CD4-positive, alpha-beta T cell treated with Interleukin-15 for 4 hours (primary cell): ENCODE results near the gene IRGC.
"Not testable (repeated sequence)": the region's sequence is repeated elsewhere in the genome, so short reads cannot be mapped to it uniquely, and the experiment has no call there.

Experiments used
- DNase-seq: peaks from one replicate; pipeline ENCODE4 v3.0.0-alpha.2; 2020; ENCODE audit warnings: low spot score

IRGC gene, protein sequence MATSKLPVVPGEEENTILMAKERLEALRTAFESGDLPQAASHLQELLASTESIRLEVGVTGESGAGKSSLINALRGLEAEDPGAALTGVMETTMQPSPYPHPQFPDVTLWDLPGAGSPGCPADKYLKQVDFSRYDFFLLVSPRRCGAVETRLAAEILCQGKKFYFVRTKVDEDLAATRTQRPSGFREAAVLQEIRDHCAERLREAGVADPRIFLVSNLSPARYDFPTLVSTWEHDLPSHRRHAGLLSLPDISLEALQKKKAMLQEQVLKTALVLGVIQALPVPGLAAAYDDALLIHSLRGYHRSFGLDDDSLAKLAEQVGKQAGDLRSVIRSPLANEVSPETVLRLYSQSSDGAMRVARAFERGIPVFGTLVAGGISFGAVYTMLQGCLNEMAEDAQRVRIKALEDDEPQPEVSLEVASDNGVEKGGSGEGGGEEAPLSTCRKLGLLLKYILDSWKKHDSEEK

GRCh38 chr19:43715776-43716175 lies at the start of gene IRGC:
TSS of gene IRGC (plus strand) at chr19:43716076. CDS start at chr19:43718559, 2,483 bp downstream.
- no peak for DNase-seq

- no peak for DNase-seq
Measured at GRCh38 chr19:43667126-43667875, 48.6 kb upstream of the IRGC start.

- no peak for DNase-seq
Measured at GRCh38 chr19:43667876-43668405, 47.9 kb upstream of the IRGC start.

- peak; percentile 96 for DNase-seq
Measured at GRCh38 chr19:43668406-43669109, 47.3 kb upstream of the IRGC start.

- DNase-seq = no peak
Measured at GRCh38 chr19:43672061-43672679, 43.7 kb upstream of the IRGC start.

DNA sequence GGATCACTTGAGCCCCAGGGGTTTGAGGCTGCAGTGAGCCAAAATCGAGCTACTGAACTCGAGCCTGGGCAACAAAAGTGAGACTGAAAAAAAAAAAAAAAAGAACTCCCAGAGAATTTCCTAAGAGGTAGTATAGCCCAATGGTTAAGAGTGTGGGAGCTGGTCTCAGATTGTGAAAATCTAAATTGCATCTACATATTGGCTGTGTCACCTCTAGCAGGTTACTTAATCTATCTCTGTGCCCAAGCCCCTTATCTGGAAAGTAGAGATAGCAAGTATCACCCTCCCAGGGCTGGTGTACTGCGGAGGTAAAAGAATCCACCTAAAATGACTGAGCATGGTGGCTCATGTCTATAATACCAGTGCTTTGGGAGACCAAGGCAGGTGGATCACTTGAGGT lies 42.2 kb upstream of the IRGC start:
- DNase-seq = no peak

DNA sequence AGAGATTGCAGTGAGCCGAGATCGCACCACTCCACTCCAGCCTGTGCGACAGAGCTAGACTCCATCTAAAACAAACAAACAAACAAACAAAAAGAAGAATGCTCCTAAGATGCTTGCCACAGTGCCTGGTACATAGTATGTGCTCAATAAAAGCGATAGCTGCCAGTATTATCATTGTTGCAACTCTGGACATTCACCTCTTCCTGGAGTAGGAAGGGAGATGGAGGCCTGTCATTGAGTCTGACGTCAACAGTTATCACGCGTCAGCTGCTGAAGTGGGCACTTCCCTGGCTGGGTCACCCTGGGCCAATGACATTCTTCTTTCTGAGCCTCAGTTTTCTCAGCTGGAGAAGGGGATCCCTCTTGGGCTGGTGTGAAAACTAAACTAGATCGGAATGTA lies 41.7 kb upstream of the IRGC start:
- DNase-seq = no peak

DNA sequence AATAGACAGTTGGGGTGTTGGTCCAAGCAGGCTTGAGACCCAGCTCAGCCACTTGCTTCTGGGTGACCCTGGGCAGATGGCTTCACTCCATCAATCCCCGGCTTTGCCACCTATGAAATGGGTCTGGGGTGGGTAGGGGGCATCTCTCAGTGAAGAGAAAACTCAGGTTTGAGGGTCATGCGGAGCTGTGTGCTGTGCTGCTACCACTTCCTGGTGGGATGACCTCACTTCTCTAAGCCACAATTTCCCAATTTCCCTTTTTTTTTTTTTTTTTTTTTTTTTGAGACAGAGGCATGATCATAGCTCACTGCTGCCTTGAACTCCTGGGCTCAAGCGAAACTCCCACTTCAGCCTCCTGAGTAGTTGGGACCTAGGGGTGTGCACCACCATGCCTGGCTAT lies 41.3 kb upstream of the IRGC start:
- no peak for DNase-seq

- DNase-seq = no peak
Measured at GRCh38 chr19:43675269-43675879, 40.5 kb upstream of the IRGC start.

GRCh38 chr19:43675906-43676305 lies 40.0 kb upstream of the IRGC start:
- DNase-seq = no peak

DNA sequence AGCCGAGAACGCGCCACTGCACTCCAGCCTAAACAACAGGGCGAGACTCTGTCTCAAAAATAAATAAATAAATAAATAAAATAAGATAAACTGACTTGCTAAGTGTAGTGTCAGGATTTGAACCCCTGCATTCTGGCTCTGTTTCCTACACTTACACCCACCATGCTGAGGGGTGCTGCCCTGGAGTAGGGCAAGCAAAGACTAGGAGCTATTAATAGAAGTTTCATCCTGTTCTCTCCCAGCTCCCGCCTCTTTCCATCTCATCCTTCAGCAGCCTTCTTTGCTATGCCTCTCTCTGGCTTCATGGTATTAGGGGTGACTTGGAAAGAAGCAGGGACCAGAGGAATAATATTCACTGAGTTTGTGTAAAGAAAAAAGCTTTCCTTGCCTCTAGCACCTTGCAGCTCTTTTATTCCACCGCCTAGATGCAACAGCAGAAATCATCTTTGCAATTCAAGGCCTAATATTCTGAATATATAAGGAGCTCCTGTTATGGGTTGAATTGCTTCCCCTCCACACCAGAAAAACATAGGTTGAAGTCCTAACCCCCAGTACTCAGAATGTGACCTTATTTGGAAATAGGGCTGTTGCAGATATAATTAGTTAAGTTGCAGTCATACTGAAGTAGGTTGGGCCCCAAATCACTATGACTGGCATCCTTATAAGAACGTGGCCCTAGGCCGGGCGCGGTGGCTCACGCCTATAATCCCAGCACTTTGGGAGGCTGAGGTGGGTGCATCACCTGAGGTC lies 37.2 kb upstream of the IRGC start:
- no peak for DNase-seq

DNA sequence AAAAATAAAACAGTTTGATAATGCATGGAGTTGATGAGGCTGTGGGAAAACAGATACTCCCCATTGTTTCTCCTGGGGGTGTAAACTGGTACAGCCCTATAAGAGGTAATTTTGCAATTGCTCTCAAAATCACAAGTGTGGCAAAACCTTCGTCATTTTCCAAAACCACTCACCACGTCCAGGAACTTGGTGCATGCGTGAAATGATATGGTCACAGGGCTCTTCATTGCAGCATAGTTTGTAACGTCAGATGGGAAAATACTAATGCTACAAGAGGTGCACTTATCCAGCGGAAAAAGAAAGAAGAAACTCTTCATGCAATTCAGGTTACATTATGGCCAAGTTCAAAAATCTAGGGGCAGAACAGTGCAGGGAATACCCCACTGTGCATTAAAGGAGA lies 34.1 kb upstream of the IRGC start:
- no peak for DNase-seq

- not testable (repeated sequence) for DNase-seq
Measured at GRCh38 chr19:43682269-43682668, 33.6 kb upstream of the IRGC start.

DNA sequence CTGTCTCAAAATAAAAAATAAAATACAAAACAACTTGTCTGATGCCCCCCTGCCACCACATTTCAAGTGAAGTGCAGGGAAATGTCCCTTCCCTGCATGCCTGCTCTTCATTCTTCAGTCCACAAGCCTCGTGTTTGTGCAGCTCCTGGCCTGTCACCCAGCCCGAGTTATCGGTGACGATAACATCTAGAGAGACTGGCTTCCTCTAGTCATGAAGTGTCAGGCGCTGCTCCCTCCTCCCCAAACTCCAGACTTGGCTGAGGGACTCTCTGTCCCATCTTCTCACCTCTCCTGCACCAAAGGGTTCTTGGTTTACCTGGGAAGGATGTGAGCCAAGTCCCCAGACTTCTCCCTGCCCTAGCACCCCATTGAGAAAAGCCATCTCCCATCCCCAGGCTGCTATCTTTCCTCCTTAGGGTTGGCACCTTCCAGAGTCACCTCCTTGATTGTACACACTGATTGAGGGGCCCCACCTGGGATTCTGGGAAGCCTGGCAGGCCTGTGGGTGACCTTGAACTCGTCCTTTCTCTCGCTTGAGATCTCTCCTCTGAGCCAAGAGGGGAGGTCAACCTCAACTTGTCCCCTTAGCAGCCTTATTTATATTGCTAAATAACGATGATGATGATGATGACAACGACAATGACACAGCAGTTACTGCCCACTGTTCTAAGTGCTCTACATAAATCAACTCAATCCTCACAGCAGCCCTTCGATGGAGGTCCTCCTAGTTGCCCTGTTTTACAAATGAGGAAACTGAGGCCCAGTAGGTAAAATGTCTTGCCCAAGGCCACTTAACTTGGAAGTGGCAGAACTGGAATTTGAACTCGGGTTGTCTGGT lies 32.8 kb upstream of the IRGC start:
- DNase-seq = no peak

- no peak for DNase-seq
Measured at GRCh38 chr19:43683905-43684304, 32.0 kb upstream of the IRGC start.

- no peak for DNase-seq
Measured at GRCh38 chr19:43684326-43684725, 31.6 kb upstream of the IRGC start.

GRCh38 chr19:43687660-43687997 lies 28.2 kb upstream of the IRGC start:
- no peak for DNase-seq

DNA sequence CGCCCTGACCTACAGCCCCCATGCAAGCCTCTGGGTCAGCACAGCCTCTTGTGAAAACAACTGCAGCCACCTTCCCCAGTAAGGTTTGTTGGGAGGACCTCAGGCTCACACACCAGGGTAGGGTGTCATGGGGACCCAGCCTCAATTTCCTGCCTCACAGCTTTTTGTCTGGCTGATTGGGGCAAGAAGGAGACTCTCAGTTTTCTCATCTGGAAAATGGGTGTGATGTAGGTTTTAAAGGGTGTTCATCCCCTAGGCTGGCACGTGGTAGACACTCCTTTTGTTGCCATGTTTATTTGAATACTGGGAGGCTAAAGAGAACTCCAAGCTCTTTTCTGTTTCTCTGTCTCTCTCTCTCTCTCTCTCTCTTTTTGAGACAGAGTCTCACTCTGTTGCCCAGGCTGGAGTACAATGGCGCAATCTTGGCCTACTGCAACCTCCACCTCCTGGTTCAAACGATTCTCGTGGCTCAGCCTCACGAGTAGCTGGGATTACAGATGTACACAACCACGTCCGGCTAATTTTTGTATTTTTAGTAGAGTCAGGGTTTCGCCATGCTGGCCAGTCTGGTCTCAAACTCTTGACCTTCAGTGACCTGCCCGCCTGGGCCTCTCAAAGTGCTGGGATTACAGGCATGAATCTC lies 27.7 kb upstream of the IRGC start:
- no peak for DNase-seq

- no peak for DNase-seq
Measured at GRCh38 chr19:43690444-43690843, 25.4 kb upstream of the IRGC start.
